SK-N-SH treated with all-trans-retinoic acid at 6 μM for 48 hours (cell line): ENCODE data around the gene CABP1.

Experiments used
- ATAC-seq: fragments of 200-7000 bp; cut with Tn5 transposase; 3 replicates; pipeline ENCODE4 v1.9.1; 2020; ENCODE audit warnings: mild to moderate bottlenecking, moderate library complexity
- ARNTL ChIP-seq: fragments of 450-650 bp; formaldehyde crosslinking; IDR thresholded peaks from 2 replicates; pipeline ENCODE4 v1.5.0; 2020; ENCODE audit warnings: low read depth, mild to moderate bottlenecking, moderate library complexity, borderline replicate concordance
- BACH2 ChIP-seq: fragments of 250-450 bp; sonication (Bioruptor Pico); IDR thresholded peaks from 2 replicates; pipeline ENCODE4 v1.9.0; 2021; ENCODE audit warnings: mild to moderate bottlenecking, borderline replicate concordance
- CSDC2 ChIP-seq: fragments of 250-450 bp; sonication (Bioruptor Pico); IDR thresholded peaks from 2 replicates; pipeline ENCODE4 v1.5.0; 2020; ENCODE audit warnings: mild to moderate bottlenecking, moderate library complexity
- ESRRG ChIP-seq: fragments of 250-450 bp; sonication (Bioruptor Pico); IDR thresholded peaks from 2 replicates; pipeline ENCODE4 v1.6.1; 2021; ENCODE audit warnings: mild to moderate bottlenecking
- GLIS3 ChIP-seq: fragments of 250-450 bp; sonication (Bioruptor Pico); IDR thresholded peaks from 2 replicates; pipeline ENCODE4 v1.5.0; 2020; ENCODE audit warnings: mild to moderate bottlenecking, moderate library complexity
- RARB ChIP-seq: fragments of 250-450 bp; sonication (Bioruptor Pico); IDR thresholded peaks from 2 replicates; pipeline ENCODE4 v1.8.0; 2021; ENCODE audit warnings: mild to moderate bottlenecking, moderate library complexity
- SNAI2 ChIP-seq: fragments of 250-450 bp; sonication (Bioruptor Pico); IDR thresholded peaks from 2 replicates; pipeline ENCODE4 v1.5.0; 2020; ENCODE audit warnings: mild to moderate bottlenecking, moderate library complexity
- TCF4 ChIP-seq: fragments of 250-450 bp; sonication (Bioruptor Pico); IDR thresholded peaks from 2 replicates; pipeline ENCODE4 v1.8.0; 2021; ENCODE audit warnings: mild to moderate bottlenecking, moderate library complexity, borderline replicate concordance
- TOX ChIP-seq: fragments of 250-450 bp; sonication (Bioruptor Pico); IDR thresholded peaks from 2 replicates; pipeline ENCODE4 v1.8.0; 2021; ENCODE audit warnings: mild to moderate bottlenecking, moderate library complexity, borderline replicate concordance
- ZC3H10 ChIP-seq: fragments of 250-450 bp; sonication (Bioruptor Pico); IDR thresholded peaks from 2 replicates; pipeline ENCODE4 v1.5.1; 2021; ENCODE audit warnings: mild to moderate bottlenecking, moderate library complexity
- ZFP3 ChIP-seq: fragments of 250-450 bp; sonication (Bioruptor Pico); IDR thresholded peaks from 2 replicates; pipeline ENCODE4 v1.5.0; 2020; ENCODE audit warnings: mild to moderate bottlenecking, moderate library complexity
- ZFP30 ChIP-seq: fragments of 450-650 bp; formaldehyde crosslinking; IDR thresholded peaks from 2 replicates; pipeline ENCODE4 v1.5.0; 2022; ENCODE audit warnings: mild to moderate bottlenecking, moderate library complexity
- ZNF565 ChIP-seq: fragments of 450-650 bp; formaldehyde crosslinking; conservative IDR thresholded peaks from 2 replicates; pipeline ENCODE4 v1.5.0; 2020; ENCODE audit warnings: low read depth, mild to moderate bottlenecking, moderate library complexity
- ZNF70 ChIP-seq: fragments of 450-650 bp; formaldehyde crosslinking; IDR thresholded peaks from 2 replicates; pipeline ENCODE4 v1.5.0; 2020; ENCODE audit warnings: mild to moderate bottlenecking, moderate library complexity
- ZNF8 ChIP-seq: fragments of 450-650 bp; formaldehyde crosslinking; IDR thresholded peaks from 2 replicates; pipeline ENCODE4 v1.5.0; 2020; ENCODE audit warnings: mild to moderate bottlenecking, moderate library complexity
- TF ChIP-seq, protein P1 (sequence below): fragments of 250-450 bp; sonication (Bioruptor Pico); IDR thresholded peaks from 2 replicates; pipeline ENCODE4 v1.5.0; 2020; ENCODE audit warnings: mild to moderate bottlenecking, moderate library complexity
- TF ChIP-seq, protein P2 (sequence below): fragments of 250-450 bp; sonication (Bioruptor Pico); IDR thresholded peaks from 2 replicates; pipeline ENCODE4 v1.8.0; 2020; ENCODE audit warnings: mild to moderate bottlenecking, moderate library complexity, borderline replicate concordance
- TF ChIP-seq, protein P3 (sequence below): fragments of 250-450 bp; sonication (Bioruptor Pico); IDR thresholded peaks from 2 replicates; pipeline ENCODE4 v1.5.1; 2021; ENCODE audit warnings: mild to moderate bottlenecking, moderate library complexity
- TF ChIP-seq, protein P4 (sequence below): fragments of 250-450 bp; sonication (Bioruptor Pico); IDR thresholded peaks from 2 replicates; pipeline ENCODE4 v1.5.1; 2020; ENCODE audit warnings: low read depth, mild to moderate bottlenecking, moderate library complexity

Gene CABP1

DNA sequence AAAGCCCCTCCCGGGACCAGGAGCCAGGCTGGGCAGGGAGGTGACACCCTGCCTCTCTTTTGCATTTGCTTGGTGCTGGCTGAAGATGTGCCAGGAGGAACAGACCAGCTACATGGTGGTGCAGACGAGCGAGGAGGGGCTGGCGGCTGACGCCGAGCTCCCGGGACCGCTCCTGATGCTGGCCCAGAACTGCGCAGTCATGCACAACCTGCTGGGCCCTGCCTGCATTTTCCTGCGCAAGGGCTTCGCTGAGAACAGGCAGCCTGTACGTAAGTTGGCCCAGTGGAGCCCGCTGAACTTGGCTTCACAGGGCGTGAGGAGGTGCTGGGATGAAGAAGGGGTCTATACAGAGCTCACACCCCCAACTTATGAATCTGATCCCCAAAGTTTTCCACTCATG lies 15.6 kb downstream of the CABP1 start (continued):
- TF ChIP-seq, protein P1, sequence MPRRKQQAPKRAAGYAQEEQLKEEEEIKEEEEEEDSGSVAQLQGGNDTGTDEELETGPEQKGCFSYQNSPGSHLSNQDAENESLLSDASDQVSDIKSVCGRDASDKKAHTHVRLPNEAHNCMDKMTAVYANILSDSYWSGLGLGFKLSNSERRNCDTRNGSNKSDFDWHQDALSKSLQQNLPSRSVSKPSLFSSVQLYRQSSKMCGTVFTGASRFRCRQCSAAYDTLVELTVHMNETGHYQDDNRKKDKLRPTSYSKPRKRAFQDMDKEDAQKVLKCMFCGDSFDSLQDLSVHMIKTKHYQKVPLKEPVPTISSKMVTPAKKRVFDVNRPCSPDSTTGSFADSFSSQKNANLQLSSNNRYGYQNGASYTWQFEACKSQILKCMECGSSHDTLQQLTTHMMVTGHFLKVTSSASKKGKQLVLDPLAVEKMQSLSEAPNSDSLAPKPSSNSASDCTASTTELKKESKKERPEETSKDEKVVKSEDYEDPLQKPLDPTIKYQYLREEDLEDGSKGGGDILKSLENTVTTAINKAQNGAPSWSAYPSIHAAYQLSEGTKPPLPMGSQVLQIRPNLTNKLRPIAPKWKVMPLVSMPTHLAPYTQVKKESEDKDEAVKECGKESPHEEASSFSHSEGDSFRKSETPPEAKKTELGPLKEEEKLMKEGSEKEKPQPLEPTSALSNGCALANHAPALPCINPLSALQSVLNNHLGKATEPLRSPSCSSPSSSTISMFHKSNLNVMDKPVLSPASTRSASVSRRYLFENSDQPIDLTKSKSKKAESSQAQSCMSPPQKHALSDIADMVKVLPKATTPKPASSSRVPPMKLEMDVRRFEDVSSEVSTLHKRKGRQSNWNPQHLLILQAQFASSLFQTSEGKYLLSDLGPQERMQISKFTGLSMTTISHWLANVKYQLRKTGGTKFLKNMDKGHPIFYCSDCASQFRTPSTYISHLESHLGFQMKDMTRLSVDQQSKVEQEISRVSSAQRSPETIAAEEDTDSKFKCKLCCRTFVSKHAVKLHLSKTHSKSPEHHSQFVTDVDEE (CRISPR knock-in tag), result no peak
- TF ChIP-seq ZFP3 (CRISPR knock-in tag), result no peak
- no peak for TF ChIP-seq RARB (CRISPR knock-in tag)
- TF ChIP-seq ZNF70 (CRISPR knock-in tag), result no peak
- no peak for TF ChIP-seq GLIS3 (CRISPR knock-in tag)
- TF ChIP-seq, protein P2, sequence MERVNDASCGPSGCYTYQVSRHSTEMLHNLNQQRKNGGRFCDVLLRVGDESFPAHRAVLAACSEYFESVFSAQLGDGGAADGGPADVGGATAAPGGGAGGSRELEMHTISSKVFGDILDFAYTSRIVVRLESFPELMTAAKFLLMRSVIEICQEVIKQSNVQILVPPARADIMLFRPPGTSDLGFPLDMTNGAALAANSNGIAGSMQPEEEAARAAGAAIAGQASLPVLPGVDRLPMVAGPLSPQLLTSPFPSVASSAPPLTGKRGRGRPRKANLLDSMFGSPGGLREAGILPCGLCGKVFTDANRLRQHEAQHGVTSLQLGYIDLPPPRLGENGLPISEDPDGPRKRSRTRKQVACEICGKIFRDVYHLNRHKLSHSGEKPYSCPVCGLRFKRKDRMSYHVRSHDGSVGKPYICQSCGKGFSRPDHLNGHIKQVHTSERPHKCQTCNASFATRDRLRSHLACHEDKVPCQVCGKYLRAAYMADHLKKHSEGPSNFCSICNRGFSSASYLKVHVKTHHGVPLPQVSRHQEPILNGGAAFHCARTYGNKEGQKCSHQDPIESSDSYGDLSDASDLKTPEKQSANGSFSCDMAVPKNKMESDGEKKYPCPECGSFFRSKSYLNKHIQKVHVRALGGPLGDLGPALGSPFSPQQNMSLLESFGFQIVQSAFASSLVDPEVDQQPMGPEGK (CRISPR knock-in tag), result no peak

DNA sequence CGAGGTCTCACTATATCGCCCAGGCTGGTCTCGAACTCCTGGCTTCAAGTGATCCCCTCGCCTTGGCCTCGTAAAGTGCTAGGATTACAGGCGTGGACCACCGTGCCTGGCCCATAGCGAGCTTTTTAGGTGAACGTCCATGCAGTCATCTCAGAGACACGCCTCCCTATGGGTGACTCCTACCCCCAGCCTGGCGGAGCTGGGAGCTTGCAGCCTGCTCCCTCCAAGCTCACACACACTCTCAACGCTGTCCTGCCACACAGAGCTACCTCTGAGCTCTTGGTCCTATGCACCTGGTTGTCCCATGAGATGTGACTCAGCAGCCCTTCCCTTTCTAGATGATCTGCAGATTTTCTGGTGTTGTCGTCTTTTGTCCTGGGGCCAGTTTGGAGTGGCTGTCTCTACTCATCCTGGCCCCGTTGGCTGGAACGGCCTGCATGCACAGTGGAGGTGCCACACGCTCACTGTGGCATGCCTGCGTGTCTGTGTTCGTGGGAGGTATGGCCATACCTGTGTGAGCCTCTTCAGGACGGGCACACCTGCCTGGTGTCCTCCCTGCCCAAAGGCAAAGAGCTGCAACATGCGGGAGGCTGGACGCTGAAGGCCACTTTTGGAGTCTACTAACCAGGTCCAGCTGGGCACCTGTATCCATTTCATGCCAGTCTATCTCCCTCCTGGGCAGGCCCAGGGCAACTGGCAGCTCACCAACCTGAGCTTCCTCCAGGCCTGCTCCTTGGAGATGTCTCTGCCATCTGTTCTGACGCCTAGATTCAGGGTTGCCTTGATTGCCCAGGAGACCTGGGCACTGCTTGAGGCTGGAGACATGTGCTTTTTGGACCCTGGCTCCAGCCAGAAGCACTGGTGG lies 18.1 kb downstream of the CABP1 start:
- ATAC-seq, result no peak
- TF ChIP-seq ESRRG (no peak), TCF4 (CRISPR knock-in tag) (no peak), SNAI2 (no peak), ZFP3 (CRISPR knock-in tag) (no peak), ZNF70 (CRISPR knock-in tag) (no peak), ZNF8 (CRISPR knock-in tag) (no peak), ZNF565 (CRISPR knock-in tag) (no peak), TOX (CRISPR knock-in tag) (no peak), CSDC2 (CRISPR knock-in tag) (no peak), BACH2 (CRISPR knock-in tag) (no peak)
- TF ChIP-seq, protein P1 (CRISPR knock-in tag), result no peak
- TF ChIP-seq, protein P3, sequence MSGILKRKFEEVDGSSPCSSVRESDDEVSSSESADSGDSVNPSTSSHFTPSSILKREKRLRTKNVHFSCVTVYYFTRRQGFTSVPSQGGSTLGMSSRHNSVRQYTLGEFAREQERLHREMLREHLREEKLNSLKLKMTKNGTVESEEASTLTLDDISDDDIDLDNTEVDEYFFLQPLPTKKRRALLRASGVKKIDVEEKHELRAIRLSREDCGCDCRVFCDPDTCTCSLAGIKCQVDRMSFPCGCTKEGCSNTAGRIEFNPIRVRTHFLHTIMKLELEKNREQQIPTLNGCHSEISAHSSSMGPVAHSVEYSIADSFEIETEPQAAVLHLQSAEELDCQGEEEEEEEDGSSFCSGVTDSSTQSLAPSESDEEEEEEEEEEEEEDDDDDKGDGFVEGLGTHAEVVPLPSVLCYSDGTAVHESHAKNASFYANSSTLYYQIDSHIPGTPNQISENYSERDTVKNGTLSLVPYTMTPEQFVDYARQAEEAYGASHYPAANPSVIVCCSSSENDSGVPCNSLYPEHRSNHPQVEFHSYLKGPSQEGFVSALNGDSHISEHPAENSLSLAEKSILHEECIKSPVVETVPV, result no peak
- TF ChIP-seq, protein P4, sequence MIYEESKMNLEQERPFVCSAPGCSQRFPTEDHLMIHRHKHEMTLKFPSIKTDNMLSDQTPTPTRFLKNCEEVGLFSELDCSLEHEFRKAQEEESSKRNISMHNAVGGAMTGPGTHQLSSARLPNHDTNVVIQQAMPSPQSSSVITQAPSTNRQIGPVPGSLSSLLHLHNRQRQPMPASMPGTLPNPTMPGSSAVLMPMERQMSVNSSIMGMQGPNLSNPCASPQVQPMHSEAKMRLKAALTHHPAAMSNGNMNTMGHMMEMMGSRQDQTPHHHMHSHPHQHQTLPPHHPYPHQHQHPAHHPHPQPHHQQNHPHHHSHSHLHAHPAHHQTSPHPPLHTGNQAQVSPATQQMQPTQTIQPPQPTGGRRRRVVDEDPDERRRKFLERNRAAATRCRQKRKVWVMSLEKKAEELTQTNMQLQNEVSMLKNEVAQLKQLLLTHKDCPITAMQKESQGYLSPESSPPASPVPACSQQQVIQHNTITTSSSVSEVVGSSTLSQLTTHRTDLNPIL (CRISPR knock-in tag), result no peak

DNA sequence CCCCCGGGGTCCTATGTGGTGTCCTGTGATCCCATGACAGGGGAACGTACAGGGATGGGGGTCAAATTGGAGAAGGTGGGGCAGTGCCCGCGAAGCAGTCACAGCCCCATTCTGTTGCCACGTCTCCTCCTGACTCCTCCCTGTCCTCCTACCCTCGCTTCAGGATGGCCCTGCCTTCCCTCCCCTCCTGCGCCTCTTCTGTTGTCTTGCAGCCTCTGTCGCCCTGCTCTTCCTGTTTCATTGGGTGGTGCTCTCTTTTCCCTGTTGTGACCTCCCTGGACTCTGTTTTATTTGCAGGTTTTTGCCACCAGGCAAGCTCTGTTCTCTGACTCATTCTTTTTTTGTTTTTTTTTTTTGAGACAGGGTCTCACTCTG lies 18.7 kb downstream of the CABP1 start:
- TF ChIP-seq ZC3H10 (CRISPR knock-in tag), result no peak
- no peak for TF ChIP-seq ARNTL (CRISPR knock-in tag)
- TF ChIP-seq, protein P1 (CRISPR knock-in tag), result no peak
- TF ChIP-seq ESRRG, result no peak
- no peak for TF ChIP-seq ZFP3 (CRISPR knock-in tag)
- TF ChIP-seq ZFP30 (CRISPR knock-in tag), result no peak
- no peak for TF ChIP-seq ZNF8 (CRISPR knock-in tag)
- TF ChIP-seq, protein P4 (CRISPR knock-in tag), result no peak
- no peak for TF ChIP-seq CSDC2 (CRISPR knock-in tag)
- no peak for TF ChIP-seq SNAI2
- no peak for TF ChIP-seq ZNF565 (CRISPR knock-in tag)
- no peak for ATAC-seq
